H9 (cell line): Measurements from ENCODE around the gene TGFBRAP1. TPM values are rescaled to one million over a fixed set of nuclear protein-coding genes. Genes with fewer than 3 reads are reported as not detected.

Experiments
- DNase-seq: peaks from one replicate; pipeline ENCODE4 v3.0.0-alpha.2; 2017
- H2AFZ ChIP-seq: one replicate; pipeline ENCODE4 v1.6.1; 2013; ENCODE audit warnings: mild to moderate bottlenecking, low read length, control low read depth, moderate library complexity
- H2AK5ac ChIP-seq: 2 replicates; pipeline ENCODE4 v1.6.1; 2013; ENCODE audit warnings: low read length, control low read depth, mixed read lengths; ENCODE audit not compliant: insufficient read length
- H2BK120ac ChIP-seq: one replicate; pipeline ENCODE4 v1.6.1; 2013; ENCODE audit warnings: low read depth, mild to moderate bottlenecking, low read length, control low read depth, inconsistent platforms; ENCODE audit not compliant: poor library complexity, severe bottlenecking
- H2BK12ac ChIP-seq: 2 replicates; pipeline ENCODE4 v1.6.1; 2013; ENCODE audit warnings: low read length, control low read depth, mixed read lengths, low read depth; ENCODE audit not compliant: insufficient read length
- H2BK15ac ChIP-seq: 2 replicates; pipeline ENCODE4 v1.6.1; 2013; ENCODE audit warnings: low read depth, low read length, control low read depth
- H2BK20ac ChIP-seq: one replicate; pipeline ENCODE4 v1.6.1; 2013; ENCODE audit warnings: low read depth, mild to moderate bottlenecking, low read length, control low read depth, inconsistent platforms; ENCODE audit not compliant: poor library complexity, severe bottlenecking
- H2BK5ac ChIP-seq: 2 replicates; pipeline ENCODE4 v1.6.1; 2013; ENCODE audit warnings: low read length, control low read depth, mixed read lengths; ENCODE audit not compliant: insufficient read length
- H3K14ac ChIP-seq: 2 replicates; pipeline ENCODE4 v1.6.1; 2013; ENCODE audit warnings: low read length, control low read depth; ENCODE audit not compliant: insufficient read depth
- H3K18ac ChIP-seq: 2 replicates; pipeline ENCODE4 v1.6.1; 2013; ENCODE audit warnings: low read depth, mild to moderate bottlenecking, mixed read lengths, low read length, control low read depth; ENCODE audit not compliant: insufficient read length
- H3K23ac ChIP-seq: 2 replicates; pipeline ENCODE4 v1.6.1; 2013; ENCODE audit warnings: low read length, control low read depth, mixed read lengths, low read depth; ENCODE audit not compliant: insufficient read length
- H3K23me2 ChIP-seq: 2 replicates; pipeline ENCODE4 v1.6.1; 2013; ENCODE audit warnings: low read depth, mild to moderate bottlenecking, mixed read lengths, low read length, control low read depth; ENCODE audit not compliant: insufficient read length, poor library complexity, severe bottlenecking
- H3K27ac ChIP-seq: 2 replicates; pipeline ENCODE4 v1.5.1; 2013; ENCODE audit warnings: low read length, control low read depth, mixed read lengths, low read depth; ENCODE audit not compliant: insufficient read length
- H3K27me3 ChIP-seq: 2 replicates; pipeline ENCODE4 v1.6.1; 2013; ENCODE audit warnings: low read length, control low read depth, inconsistent platforms; ENCODE audit not compliant: insufficient read depth
- H3K4ac ChIP-seq: 2 replicates; pipeline ENCODE4 v1.6.1; 2013; ENCODE audit warnings: low read depth, mild to moderate bottlenecking, control low read depth, inconsistent platforms, low read length, moderate library complexity
- H3K4me1 ChIP-seq: 2 replicates; pipeline ENCODE4 v1.6.1; 2013; ENCODE audit warnings: low read length, control low read depth, inconsistent platforms; ENCODE audit not compliant: insufficient read depth
- H3K4me2 ChIP-seq: 2 replicates; pipeline ENCODE4 v1.6.1; 2013; ENCODE audit warnings: low read length, control low read depth, mixed read lengths; ENCODE audit not compliant: insufficient read length, insufficient read depth
- H3K56ac ChIP-seq: 2 replicates; pipeline ENCODE4 v1.6.1; 2013; ENCODE audit warnings: low read depth, mild to moderate bottlenecking, mixed read lengths, low read length, control low read depth; ENCODE audit not compliant: insufficient read length
- H3K79me1 ChIP-seq: 2 replicates; pipeline ENCODE4 v1.6.1; 2013; ENCODE audit warnings: low read depth, mild to moderate bottlenecking, moderate library complexity, low read length, control low read depth, inconsistent platforms; ENCODE audit not compliant: insufficient read depth, poor library complexity, severe bottlenecking
- H3K79me2 ChIP-seq: 2 replicates; pipeline ENCODE4 v1.6.1; 2013; ENCODE audit warnings: low read length, control low read depth, inconsistent platforms; ENCODE audit not compliant: insufficient read depth
- H3K9ac ChIP-seq: 2 replicates; pipeline ENCODE4 v1.6.1; 2013; ENCODE audit warnings: low read length, control low read depth, mixed read lengths; ENCODE audit not compliant: insufficient read length; ENCODE audit errors: extremely low read depth
- H3K9me3 ChIP-seq: one replicate; pipeline ENCODE4 v1.6.1; 2013; ENCODE audit warnings: low read depth, low read length, inconsistent platforms; ENCODE audit not compliant: control insufficient read depth
- H3T11ph ChIP-seq: one replicate; pipeline ENCODE4 v1.6.1; 2013; ENCODE audit warnings: mild to moderate bottlenecking, low read length, control low read depth, inconsistent platforms
- H4K20me1 ChIP-seq: one replicate; pipeline ENCODE4 v1.6.1; 2013; ENCODE audit not compliant: control insufficient read depth, insufficient read length, insufficient read depth
- H4K5ac ChIP-seq: 2 replicates; pipeline ENCODE4 v1.6.1; 2013; ENCODE audit warnings: low read depth, mild to moderate bottlenecking, mixed read lengths, low read length, control low read depth; ENCODE audit not compliant: insufficient read length
- H4K8ac ChIP-seq: replicated peaks from 2 replicates; pipeline ENCODE4 v1.6.1; 2013; ENCODE audit warnings: low read length, control low read depth, mixed read lengths, low read depth; ENCODE audit not compliant: insufficient read length
- H4K91ac ChIP-seq: 2 replicates; pipeline ENCODE4 v1.6.1; 2013; ENCODE audit warnings: low read depth, mild to moderate bottlenecking, moderate library complexity, mixed read lengths, low read length, control low read depth; ENCODE audit not compliant: insufficient read length
- H3K27ac Mint-ChIP-seq, 3 experiments: 2 replicates in 2 of 3; 3 replicates in 1 of 3; pipeline ENCODE4 v1.8.0; 2020 to 2021; ENCODE audit warnings: mixed read lengths in 3 of 3, mild to moderate bottlenecking in 1 of 3, moderate library complexity in 1 of 3
- H3K27me3 Mint-ChIP-seq: 2 replicates; pipeline ENCODE4 v1.8.0; 2021; ENCODE audit warnings: low read depth, mild to moderate bottlenecking, moderate library complexity, mixed read lengths
- H3K36me3 Mint-ChIP-seq, 3 experiments: 2 replicates in 2 of 3; 3 replicates in 1 of 3; pipeline ENCODE4 v1.8.0; 2020 to 2021; ENCODE audit warnings: low read depth in 3 of 3, mixed read lengths in 3 of 3; ENCODE audit not compliant: insufficient read depth in 1 of 3
- H3K4me1 Mint-ChIP-seq, 2 experiments: 2 replicates each; pipeline ENCODE4 v1.8.0; 2020; ENCODE audit warnings: mixed read lengths in 2 of 2
- H3K4me3 Mint-ChIP-seq, 2 experiments: 2 replicates in 1 of 2; 3 replicates in 1 of 2; pipeline ENCODE4 v1.8.0; 2020 to 2021; ENCODE audit warnings: mild to moderate bottlenecking in 2 of 2, mixed read lengths in 2 of 2, moderate library complexity in 1 of 2
- H3K9me3 Mint-ChIP-seq, 2 experiments: 2 replicates in 1 of 2; 3 replicates in 1 of 2; pipeline ENCODE4 v1.8.0; 2020; ENCODE audit warnings: mild to moderate bottlenecking in 2 of 2, mixed read lengths in 2 of 2, moderate library complexity in 1 of 2
- CTCF ChIP-seq: fragments of 200-600 bp; sonication (generic); conservative IDR thresholded peaks from 3 replicates; pipeline ENCODE4 v1.8.0; 2021; ENCODE audit warnings: antibody characterized with exemption, mild to moderate bottlenecking
- whole genome bisulfite sequencing: extraction: QIAGEN DNeasy Blood & Tissue Kit; methylation state at CpG from one replicate; pipeline ENCODE4 v1.1.7; 2013; ENCODE audit warnings: missing lambda C conversion rate, low lambda C conversion rate, mixed read lengths; ENCODE audit not compliant: insufficient read length; ENCODE audit errors: extremely low coverage; 5-methylcytosine and 5-hydroxymethylcytosine counted together
- total RNA-seq: library from RNA; stranded (reverse); gene quantifications from 2 replicates; pipeline ENCODE4 v1.2.1, GENCODE V29; 2021

The TGFBRAP1 gene
- total RNA-seq, 1 experiment from 2014 or later, result 23.6 TPM

DNA sequence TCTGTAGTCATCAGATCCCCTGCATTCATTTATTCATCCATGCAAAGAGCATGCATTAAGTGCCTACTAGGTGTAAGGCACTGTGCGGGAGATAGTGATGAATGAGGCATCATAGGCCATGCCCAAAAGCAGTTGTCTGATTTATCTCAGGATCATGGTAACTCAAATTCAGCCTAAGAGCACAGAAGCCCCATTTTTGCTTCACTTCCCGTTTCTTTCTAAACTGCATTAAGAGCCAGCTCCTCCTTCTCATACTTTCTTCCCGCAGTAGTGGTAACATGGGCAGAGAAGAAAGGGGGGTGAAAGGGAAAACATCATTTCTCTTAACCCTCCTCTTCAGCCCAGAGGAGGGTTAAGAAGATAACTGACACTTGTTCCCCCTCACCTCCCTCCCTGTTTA is 85.1 kb downstream of the TGFBRAP1 start:
- no peak overlapping the region for H4K8ac ChIP-seq
- H3K23me2 ChIP-seq, result no peaks in the 10 kb centered on the region
- WGBS, result no CpG with 5 or more reads among the region's 3 CpGs
- Mint-ChIP-seq H3K9me3 (peaks cover 2 to 6% of the 10 kb centered on the region in 2 experiments; a peak in 4 of 5 replicates), H3K4me1 (peaks cover 0 to 6% of the 10 kb centered on the region in 2 experiments; a peak in 2 of 4 replicates), H3K4me3 (no peak overlapping the region), H3K36me3 (peaks cover 0 to 2% (median 0%) of the 10 kb centered on the region in 3 experiments; a peak in 1 of 7 replicates), H3K27me3 (no peaks in the 10 kb centered on the region; the same call in none of the 2 replicates), H3K27ac (no peak overlapping the region)
- H3K9ac ChIP-seq, result no peak overlapping the region
- H3K9me3 ChIP-seq, result no peaks in the 10 kb centered on the region
- no peak overlapping the region for H2BK5ac ChIP-seq
- no peaks in the 10 kb centered on the region for H3K79me2 ChIP-seq
- no peak overlapping the region for H4K91ac ChIP-seq
- H3K18ac ChIP-seq, result no peak overlapping the region
- H3K4ac ChIP-seq, result no peak overlapping the region
- no peak overlapping the region for H2BK15ac ChIP-seq
- H3K56ac ChIP-seq, result no peak overlapping the region
- no peak overlapping the region for H2AFZ ChIP-seq
- no peak overlapping the region for H3T11ph ChIP-seq
- H2BK12ac ChIP-seq, result no peak overlapping the region
- no peak for DNase-seq
- no peak overlapping the region for H3K27ac ChIP-seq
- no peak for TF ChIP-seq CTCF
- H3K23ac ChIP-seq, result no peak overlapping the region
- no peak overlapping the region for H3K14ac ChIP-seq
- H4K5ac ChIP-seq, result no peak overlapping the region
- H3K79me1 ChIP-seq, result no peaks in the 10 kb centered on the region
- H2AK5ac ChIP-seq, result no peak overlapping the region
- no peaks in the 10 kb centered on the region for H3K4me1 ChIP-seq
- no peak overlapping the region for H2BK120ac ChIP-seq
- no peak overlapping the region for H2BK20ac ChIP-seq
- no peak overlapping the region for H3K4me2 ChIP-seq
- no peaks in the 10 kb centered on the region for H3K27me3 ChIP-seq
- no peaks in the 10 kb centered on the region for H4K20me1 ChIP-seq
